Measurements from ENCODE around the gene RHOA.
"Not testable (repeated sequence)": the region's sequence is repeated elsewhere in the genome, so short reads cannot be mapped to it uniquely, and the experiment has no call there.

The RHOA gene

GRCh38 chr3:49410846-49411534 is 786 bp downstream of the RHOA start:
- DNase-seq = no peak

GRCh38 chr3:49410066-49410845 is 1.5 kb downstream of the RHOA start:
- DNase-seq = no peak

- DNase-seq = no peak
These were observed 4.9 kb downstream of the RHOA start for GRCh38 chr3:49406571-49407565.

- not testable (repeated sequence) for DNase-seq
These were observed 6.2 kb downstream of the RHOA start for GRCh38 chr3:49405570-49405969.

DNA sequence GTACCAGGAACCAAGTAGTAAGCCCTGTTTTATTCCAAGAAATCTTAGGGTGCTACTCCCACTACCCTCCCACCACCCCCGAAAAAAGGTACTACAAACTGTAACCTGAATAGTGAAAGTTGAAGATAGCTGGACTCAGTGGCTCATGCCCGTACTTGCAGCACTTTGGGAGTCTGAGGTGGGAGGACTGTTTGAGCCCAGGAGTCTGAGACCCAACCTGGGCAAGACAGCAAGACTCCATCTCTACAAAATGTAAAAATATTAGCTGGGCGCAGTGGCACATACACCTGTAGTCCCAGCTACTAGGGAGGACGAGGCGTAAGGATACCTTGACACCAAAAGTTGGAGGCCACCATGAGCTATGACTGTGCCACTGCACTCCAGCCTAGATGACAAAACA is 7.9 kb downstream of the RHOA start:
- DNase-seq = no peak

GRCh38 chr3:49401766-49402165 is 10.0 kb downstream of the RHOA start:
- DNase-seq = no peak

DNA sequence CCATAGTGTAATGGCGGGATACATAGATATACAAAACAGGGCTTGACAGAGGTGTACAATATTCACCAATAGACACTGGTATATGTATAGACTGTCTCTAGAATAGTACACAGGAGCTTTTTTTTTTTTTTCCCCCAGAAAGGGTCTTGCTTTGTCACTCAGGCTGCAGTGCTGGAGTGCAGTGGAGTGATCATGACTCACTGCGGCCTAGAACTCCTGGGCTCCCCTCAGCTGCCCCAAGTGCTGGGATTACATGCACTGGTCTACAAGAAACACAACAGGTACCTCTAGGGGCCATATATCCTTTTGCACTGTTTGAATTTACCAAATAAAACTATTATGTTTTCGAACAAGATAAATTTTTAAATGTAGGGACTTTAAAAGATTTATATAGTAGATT is 12.3 kb downstream of the RHOA start:
- DNase-seq = no peak

DNA sequence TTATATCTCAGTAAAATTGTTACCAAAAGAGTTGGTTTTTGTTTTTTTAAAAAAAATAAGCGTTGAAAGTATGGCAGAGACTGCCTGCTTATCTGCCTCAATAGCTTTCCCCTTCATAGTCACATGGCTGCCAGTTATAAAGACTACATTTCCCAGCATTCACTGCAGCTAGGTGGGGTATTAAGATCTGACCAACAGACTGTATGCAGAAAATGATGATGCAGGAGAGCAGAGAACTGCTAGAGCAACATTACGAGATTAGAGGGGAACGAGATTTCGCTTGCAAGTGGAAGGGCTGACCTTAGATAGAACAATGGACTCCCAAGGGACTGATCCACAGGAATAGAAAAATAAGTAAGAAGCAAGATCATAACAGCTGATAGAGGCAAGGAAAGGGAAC is 14.3 kb downstream of the RHOA start:
- DNase-seq = no peak

GRCh38 chr3:49391310-49391709 is 20.5 kb downstream of the RHOA start:
- DNase-seq = not testable (repeated sequence)

DNA sequence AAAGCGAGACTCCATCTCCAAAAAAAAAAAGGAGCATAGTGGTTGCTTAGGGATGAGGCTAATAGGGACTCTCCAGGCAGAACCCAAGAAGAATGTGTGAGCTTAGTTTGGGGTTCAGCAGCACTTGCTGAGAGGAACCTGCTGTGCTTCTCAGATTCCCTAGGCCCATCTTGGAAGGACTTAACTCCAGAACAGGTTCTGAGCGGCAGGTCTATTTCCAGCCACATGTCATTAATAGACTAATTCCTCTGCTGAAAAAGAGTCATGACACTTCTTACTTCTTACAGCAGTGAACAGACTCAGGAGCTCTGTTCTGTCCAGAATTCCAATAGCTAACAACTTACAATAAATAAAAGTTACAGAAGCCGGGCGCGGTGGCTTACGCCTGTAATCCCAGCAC is 22.5 kb downstream of the RHOA start:
- no peak for DNase-seq

GRCh38 chr3:49388289-49388820 is 23.4 kb downstream of the RHOA start:
- no peak for DNase-seq

DNA sequence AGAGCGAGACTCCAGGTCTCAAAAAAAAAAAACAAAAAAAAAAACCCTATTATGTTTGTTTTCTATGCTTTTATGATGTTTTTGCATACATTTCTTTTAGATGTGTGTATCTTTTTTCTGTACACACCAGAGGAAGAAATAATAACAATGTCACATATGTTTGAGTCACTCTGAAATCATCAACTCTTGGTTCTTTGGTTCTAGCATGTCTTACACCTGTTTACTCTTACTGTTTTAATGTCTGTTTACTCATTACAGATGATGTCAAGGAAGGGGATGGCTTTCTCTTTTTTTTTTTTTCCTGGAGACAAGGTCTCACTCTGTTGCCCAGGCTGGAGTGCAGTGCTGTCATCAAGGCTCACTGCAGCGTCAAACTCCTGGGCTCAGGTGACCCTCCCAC is 24.1 kb downstream of the RHOA start:
- DNase-seq = no peak

DNA sequence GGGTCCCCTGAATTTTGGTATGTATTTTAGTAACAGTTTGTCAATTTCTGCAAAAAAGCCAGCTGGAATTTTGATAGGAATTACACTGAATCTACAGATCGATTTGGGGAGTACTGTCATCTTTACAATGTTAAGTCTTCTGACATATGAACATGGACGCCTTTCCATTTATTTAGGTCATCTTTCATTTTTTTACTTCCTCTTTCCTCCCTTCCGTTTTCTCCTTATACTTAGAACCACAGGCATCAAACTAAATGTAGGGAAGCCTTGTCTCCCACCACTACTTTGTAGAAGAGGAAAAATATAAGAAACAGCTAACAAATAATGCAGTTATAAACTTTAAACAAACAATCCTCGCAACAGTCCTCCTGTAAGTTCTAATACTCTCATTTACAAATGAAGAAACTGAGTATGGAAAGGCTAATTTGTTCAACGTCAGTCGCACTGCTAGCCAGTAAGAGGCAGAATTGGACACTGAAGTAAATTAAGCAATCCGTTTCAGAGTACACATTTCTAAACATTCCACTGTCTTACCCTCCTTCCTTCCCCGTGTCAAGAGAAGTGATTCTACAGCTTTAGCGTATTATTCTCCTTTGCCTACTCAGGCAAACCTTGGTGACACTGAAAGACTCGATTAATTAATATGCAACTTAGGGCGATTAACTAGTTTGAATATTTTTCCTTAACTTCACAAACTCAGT is 25.6 kb downstream of the RHOA start:
- DNase-seq = no peak

GRCh38 chr3:49385617-49386016 is 26.2 kb downstream of the RHOA start:
- no peak for DNase-seq

DNA sequence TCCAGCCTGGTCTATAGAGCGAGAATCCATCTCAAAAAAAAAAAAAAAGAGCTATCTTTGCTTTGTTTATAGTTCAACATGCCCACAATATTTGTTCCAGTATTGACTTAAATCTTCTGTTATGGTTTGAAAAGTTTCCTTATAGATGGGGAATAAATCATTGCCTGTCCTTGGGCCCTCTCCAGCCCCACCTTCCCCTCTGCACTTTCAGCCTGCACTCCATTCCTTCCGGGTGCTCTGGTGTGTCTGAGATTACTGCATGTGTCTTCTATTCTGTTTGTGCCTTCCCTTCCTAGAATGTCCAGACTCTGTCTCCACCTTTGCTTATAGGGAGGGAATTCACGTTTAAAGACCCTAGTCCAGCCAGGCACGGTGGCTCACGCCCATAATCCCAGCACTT is 28.4 kb downstream of the RHOA start:
- DNase-seq = no peak

- DNase-seq = no peak
These were observed 33.4 kb downstream of the RHOA start for GRCh38 chr3:49378249-49378895.

- DNase-seq = no peak
These were observed 34.3 kb downstream of the RHOA start for GRCh38 chr3:49377483-49377882.

- DNase-seq = no peak
These were observed 39.8 kb downstream of the RHOA start for GRCh38 chr3:49371946-49372345.

DNA sequence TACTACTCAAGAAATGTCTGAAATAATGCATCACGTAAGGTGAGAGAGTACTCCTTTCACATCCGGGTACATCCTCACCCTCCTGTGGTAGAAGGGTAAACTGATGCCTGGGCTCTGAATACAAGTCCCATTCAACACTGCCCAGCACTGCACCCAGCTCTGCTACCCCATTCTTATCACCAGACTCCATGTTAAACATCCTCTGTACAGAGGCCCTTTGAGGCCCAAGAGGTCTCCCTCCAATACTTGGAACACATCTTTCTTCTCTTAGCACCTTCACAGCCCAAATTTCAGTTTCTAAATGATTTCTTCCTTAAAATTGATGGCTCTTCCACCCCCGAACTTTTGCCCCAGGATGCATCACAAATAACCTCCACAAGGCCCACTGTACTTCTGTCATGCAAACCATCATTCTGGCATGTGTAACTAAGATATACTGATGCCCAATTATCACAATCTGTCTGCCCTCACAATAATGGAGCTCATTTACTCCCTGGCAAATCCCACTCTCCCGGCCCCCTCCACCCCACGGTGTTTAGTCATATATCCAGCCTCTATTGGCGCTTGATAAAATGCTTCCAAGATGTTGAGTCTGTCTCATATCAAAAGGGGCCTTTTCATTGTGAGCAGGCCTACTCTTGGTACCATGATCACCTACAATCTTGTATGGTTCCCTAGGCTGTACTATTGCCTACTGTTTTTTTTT is 41.0 kb downstream of the RHOA start:
- no peak for DNase-seq

- DNase-seq = no peak
These were observed 49.2 kb downstream of the RHOA start for GRCh38 chr3:49362561-49362960.

- no peak for DNase-seq
These were observed 52.2 kb downstream of the RHOA start for GRCh38 chr3:49359623-49360022.

Data from NCI-H2171 (cell line).